CD4-positive, alpha-beta T cell treated with Interleukin-21 for 1 hour (primary cell): Measurements from ENCODE around the gene GALNT12.

ENCODE experiments used
- DNase-seq: peaks from one replicate; pipeline ENCODE4 v3.0.0-alpha.2; 2020

GALNT12 gene

DNA sequence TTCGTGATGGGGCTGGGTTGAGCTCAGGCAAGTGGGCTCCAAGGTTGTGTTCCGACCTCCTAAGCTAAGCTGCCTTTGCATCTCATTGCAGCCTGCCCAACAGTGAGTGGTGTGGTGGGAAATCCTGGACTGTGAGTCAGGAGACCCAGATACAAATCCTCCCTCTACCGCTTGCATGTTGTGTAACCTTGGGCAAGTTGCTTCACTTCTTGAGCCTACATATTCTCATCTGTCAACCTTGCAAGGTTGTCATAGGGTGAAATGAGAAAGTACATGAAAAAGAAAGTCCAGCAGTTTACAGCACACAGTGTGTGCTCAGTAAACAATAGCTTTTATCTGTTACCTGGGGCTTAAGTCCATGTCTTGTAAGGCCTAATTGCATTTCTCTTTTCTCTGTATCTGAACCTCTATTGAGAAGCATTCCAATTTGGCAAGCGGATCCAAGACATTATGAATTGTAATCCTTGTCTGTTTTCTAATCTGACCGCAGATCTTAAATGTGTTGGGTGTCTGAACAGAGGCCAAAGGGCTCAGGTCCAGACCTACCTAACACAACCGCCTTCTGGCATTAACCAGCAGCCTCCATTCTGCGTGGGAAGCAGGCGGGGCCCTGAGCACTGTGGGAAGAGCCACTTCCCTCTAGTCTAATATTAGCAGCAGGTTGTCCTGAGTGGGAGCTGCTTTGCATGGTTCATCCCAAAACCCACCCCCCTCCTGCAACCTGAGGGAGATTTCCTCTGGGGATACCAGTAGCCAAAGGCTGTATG, 1.8 kb upstream of the GALNT12 start:
- no peak for DNase-seq

GRCh38 chr9:98806394-98807035, 955 bp upstream of the GALNT12 start:
- DNase-seq: no peak

GRCh38 chr9:98807814-98808195, 335 bp downstream of the GALNT12 start:
- DNase-seq: peak; percentile 22

- DNase-seq: no peak
Observed at GRCh38 chr9:98808411-98808815, 943 bp downstream of the GALNT12 start.

- no peak for DNase-seq
Observed at GRCh38 chr9:98808875-98809274, 1.4 kb downstream of the GALNT12 start.

GRCh38 chr9:98809311-98810101, 2.0 kb downstream of the GALNT12 start:
- no peak for DNase-seq

- no peak for DNase-seq
Observed at GRCh38 chr9:98810102-98810842, 2.8 kb downstream of the GALNT12 start.

DNA sequence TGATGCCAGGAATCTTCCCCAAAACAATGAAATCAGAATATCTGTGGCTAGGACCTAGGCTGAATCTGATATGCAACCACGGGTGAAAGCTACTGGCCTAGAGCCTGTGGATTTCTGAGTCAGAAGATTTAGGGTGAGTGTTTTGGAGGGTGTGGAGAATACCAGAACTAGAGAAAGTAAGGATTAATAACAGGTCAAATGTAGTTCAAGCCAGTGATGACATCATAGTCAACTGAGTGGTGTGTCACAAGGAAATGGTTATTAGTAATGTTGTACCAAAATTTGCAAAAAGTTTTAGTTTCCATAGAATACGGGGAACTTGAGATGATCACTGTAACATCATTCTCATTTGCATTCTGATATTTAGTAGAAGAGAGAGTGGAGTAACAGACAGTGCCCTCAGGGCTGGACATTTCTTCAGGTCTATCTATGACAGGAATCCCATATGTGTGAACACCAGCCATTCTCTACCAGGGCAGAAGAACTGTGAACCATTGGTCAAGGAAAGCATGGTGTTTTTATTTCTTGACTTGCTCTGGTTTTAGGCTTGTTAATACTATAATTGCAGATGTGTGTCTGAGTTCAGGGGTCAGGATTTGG, 3.7 kb downstream of the GALNT12 start:
- no peak for DNase-seq

GRCh38 chr9:98815391-98815951, 8.0 kb downstream of the GALNT12 start:
- DNase-seq: no peak

GRCh38 chr9:98818764-98819163, 11.3 kb downstream of the GALNT12 start:
- DNase-seq: no peak

DNA sequence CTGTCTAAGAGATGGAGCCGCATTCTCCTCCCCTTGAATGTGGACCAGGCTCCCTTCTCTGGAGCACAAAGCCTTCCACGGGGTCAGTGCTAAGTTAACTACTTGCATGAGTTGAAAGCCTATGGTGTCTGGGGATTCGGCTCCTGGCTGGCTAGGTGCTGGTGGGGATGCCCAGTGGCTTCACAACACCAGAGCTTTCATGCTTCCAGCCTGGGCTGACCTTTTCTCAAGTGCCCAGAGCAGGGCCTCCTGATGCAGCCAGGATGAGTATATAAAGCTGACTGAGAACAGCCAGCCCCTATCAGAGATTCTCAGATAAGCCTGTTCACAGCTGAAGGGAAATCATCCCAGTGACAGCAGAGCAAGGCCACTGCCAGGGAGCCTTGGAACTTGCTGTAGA, 11.8 kb downstream of the GALNT12 start:
- no peak for DNase-seq

DNA sequence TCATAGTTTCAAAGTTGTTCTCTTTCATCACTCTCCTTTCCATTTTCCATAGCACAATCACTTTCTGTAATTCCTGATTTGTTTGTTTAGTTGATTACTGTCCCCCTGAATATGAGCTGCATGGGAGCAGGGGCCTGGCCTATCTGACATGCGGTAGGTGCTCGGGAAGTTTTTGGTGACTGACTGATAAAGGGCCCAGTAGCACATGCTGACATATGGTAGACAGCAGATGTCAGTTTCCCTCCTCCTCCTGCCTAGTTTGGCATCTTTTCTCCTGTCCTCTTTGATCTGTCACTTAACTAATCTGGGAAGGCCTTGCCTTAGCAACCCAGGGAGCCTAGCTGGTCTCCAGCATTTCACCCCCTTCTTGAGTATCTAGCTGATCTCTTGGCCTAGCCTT, 14.4 kb downstream of the GALNT12 start:
- no peak for DNase-seq

GRCh38 chr9:98822661-98823060, 15.2 kb downstream of the GALNT12 start:
- DNase-seq: no peak

GRCh38 chr9:98823666-98824334, 16.3 kb downstream of the GALNT12 start:
- no peak for DNase-seq

DNA sequence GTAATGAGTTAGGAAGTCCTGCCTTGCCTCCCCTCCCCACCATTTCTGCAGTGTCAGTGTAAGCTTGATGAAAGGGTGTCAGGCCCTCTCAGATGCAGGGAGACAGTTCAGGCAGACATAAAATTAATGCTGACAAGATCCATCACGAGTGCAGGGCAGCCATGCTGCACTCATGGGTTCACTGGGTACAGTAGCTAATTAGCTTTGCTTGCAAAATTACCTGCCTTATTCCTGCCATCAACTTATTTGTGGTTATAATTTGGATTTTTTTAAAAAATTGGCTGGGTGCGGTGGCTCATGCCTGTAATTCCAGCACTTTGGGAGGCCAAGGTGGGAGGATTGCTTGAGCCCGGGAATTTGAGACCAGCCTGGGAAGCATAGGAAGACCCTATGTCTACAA, 17.9 kb downstream of the GALNT12 start:
- no peak for DNase-seq

DNA sequence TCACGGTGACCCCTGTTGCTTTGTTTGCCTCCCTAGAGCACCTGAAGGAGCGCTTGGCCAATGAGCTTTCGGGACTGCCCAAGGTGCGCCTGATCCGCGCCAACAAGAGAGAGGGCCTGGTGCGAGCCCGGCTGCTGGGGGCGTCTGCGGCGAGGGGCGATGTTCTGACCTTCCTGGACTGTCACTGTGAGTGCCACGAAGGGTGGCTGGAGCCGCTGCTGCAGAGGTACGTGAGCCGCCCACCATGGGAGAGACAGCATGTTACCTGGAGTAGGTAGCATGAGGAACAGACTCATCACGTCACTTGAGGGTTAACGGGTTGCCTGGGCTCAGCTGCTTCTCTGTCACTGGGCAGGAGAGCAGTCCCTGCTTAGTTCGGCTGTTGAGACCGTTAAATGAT, 19.2 kb downstream of the GALNT12 start:
- DNase-seq: no peak

- DNase-seq: no peak
Observed at GRCh38 chr9:98829766-98830165, 22.3 kb downstream of the GALNT12 start.

DNA sequence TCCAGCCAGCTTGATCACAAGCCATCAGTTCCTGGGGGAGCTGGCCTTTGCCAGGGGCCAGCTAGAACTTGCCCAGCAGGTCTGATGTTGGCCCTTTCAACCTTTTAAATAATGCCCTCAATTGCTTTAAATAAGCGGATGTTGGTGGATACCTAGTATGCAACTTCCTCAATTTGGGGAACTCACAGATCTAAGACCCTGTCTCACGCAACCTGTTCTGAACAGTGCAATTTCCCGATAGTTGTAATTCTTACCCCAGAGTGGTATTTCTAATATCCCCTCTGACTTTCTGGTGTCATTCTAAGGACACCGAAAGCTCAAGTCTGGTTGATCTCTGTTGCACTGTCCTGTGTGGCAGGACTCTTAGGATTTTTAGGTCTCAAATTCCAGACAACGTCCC, 23.1 kb downstream of the GALNT12 start:
- no peak for DNase-seq

DNA sequence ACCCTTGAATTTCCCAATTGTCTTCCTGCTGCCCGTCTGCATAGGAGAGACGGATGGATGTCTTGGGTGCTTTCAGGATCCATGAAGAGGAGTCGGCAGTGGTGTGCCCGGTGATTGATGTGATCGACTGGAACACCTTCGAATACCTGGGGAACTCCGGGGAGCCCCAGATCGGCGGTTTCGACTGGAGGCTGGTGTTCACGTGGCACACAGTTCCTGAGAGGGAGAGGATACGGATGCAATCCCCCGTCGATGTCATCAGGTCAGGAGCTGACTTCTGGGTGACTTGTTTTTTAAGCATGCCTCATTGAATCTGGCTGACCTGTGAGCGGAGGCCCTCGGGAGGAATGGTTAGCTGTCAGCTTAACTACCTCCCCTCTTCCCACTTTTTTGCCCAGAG, 24.2 kb downstream of the GALNT12 start:
- no peak for DNase-seq

GRCh38 chr9:98832768-98833089, 25.3 kb downstream of the GALNT12 start:
- DNase-seq: no peak

DNA sequence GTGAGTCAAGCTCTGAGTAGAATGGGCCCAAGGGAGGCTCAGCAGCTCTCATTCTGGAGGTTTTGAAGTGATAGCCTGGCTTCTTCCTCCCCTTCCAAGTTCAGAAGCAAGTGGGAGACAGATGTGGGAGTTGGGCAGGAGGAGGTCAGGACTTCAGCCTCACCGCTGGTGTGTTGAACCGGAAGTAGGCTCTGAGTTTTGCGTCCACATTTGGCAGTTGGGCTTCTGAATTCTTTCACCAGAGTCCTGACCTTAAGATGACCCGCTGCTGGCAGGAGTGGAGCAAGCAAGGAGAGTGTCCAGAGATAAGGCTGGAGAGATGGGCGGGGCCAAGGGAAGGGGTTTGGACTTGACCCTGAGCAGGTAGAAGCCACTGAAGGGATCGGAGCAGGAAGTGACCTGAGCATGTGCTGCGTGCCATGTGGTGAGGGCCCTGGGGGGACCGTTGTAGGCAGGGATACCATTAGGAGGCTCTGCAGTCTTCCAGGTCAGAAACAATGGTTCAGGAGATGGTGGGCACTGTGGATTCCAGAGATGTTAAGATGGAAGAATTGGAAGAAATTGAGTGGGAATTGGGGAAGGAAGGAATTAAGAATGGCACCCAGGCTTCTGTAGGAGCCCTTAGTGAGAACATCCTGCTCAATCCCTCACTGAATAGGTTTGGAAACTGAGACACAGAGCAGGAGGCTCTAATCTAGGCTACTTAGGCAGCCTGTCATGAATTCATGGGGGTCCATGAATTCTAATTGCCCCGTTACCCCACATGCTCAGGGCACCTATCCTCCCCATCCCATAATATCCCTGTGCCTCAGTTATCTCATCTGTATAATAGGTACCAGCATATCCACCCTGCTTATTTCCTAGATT, 25.9 kb downstream of the GALNT12 start:
- DNase-seq: no peak
